Measurements from ENCODE around the gene LOXHD1.

Gene LOXHD1

GRCh38 chr18:46447323-46447722 is 209.7 kb downstream of the LOXHD1 start:
- Histone ChIP-seq H3K4me1 (ENCODE audit: control extremely low read depth in 1 of 4, control insufficient read depth in 4 of 4, insufficient read depth in 4 of 4, low read length in 3 of 4) (no peaks in the 10 kb centered on the region), H3K36me3 (ENCODE audit: control insufficient read depth in 4 of 4, insufficient read depth in 4 of 4, low read length in 3 of 4) (no peaks in the 10 kb centered on the region), H3K9me3 (ENCODE audit: control extremely low read depth in 1 of 5, control insufficient read depth in 4 of 5, insufficient read depth in 2 of 5, low read depth in 1 of 5, low read length in 4 of 5) (peaks cover 7 to 31% (median 12%) of the 10 kb centered on the region in 5 experiments), H3K27ac (ENCODE audit: insufficient read depth in 1 of 2, low read depth in 1 of 2, low read length in 2 of 2, poor library complexity in 1 of 2, severe bottlenecking in 2 of 2) (no peak overlapping the region), H3K27me3 (replicated peaks in 2 of 5; ENCODE audit: control insufficient read depth in 4 of 5, insufficient read depth in 5 of 5, low read length in 4 of 5) (no peaks in the 10 kb centered on the region), H3K4me3 (ENCODE audit: control insufficient read depth in 1 of 7, extremely low read depth in 1 of 7, insufficient read depth in 4 of 7, low read depth in 2 of 7, low read length in 6 of 7) (no peak overlapping the region)
- ChIA-PET CTCF (no interaction called here), POLR2A (no interaction called here)
- no peak for DNase-seq
- 100% methylated on average over 2 of the region's 4 CpGs for WGBS (ENCODE audit: insufficient coverage)

- POLR2A ChIA-PET: no interaction called here
- 80% methylated on average over 2 of the region's 3 CpGs for WGBS (ENCODE audit: insufficient coverage)
These were observed 211.3 kb downstream of the LOXHD1 start for GRCh38 chr18:46445522-46446313.

GRCh38 chr18:46439037-46439436 is 218.0 kb downstream of the LOXHD1 start:
- no peaks in the 10 kb centered on the region for H3K4me1 ChIP-seq (ENCODE audit: control extremely low read depth in 1 of 4, control insufficient read depth in 4 of 4, insufficient read depth in 4 of 4, low read length in 3 of 4)
- no peak overlapping the region for H3K27ac ChIP-seq (ENCODE audit: insufficient read depth in 1 of 2, low read depth in 1 of 2, low read length in 2 of 2, poor library complexity in 1 of 2, severe bottlenecking in 2 of 2)
- DNase-seq: no peak
- H3K9me3 ChIP-seq (ENCODE audit: control extremely low read depth in 1 of 5, control insufficient read depth in 4 of 5, insufficient read depth in 2 of 5, low read depth in 1 of 5, low read length in 4 of 5): peaks cover 0 to 3% (median 0%) of the 10 kb centered on the region in 5 experiments
- POLR2A ChIA-PET: no interaction called here
- H3K27me3 ChIP-seq (replicated peaks in 2 of 5; ENCODE audit: control insufficient read depth in 4 of 5, insufficient read depth in 5 of 5, low read length in 4 of 5): no peaks in the 10 kb centered on the region
- no peaks in the 10 kb centered on the region for H3K36me3 ChIP-seq (ENCODE audit: control insufficient read depth in 4 of 4, insufficient read depth in 4 of 4, low read length in 3 of 4)
- 93% methylated on average over 4 of the region's 4 CpGs for WGBS (ENCODE audit: insufficient coverage)
- no peak overlapping the region for H3K4me3 ChIP-seq (ENCODE audit: control insufficient read depth in 1 of 7, extremely low read depth in 1 of 7, insufficient read depth in 4 of 7, low read depth in 2 of 7, low read length in 6 of 7)
- CTCF ChIA-PET: no interaction called here

More at GRCh38 chr18:46445522-46446313, 211.3 kb downstream of the LOXHD1 start:
- peaks cover 5 to 18% (median 9%) of the 10 kb centered on the region in 5 experiments for H3K9me3 ChIP-seq (ENCODE audit: control extremely low read depth in 1 of 5, control insufficient read depth in 4 of 5, insufficient read depth in 2 of 5, low read depth in 1 of 5, low read length in 4 of 5)
- H3K4me1 ChIP-seq (ENCODE audit: control extremely low read depth in 1 of 4, control insufficient read depth in 4 of 4, insufficient read depth in 4 of 4, low read length in 3 of 4): no peaks in the 10 kb centered on the region
- no peak overlapping the region for H3K4me3 ChIP-seq (ENCODE audit: control insufficient read depth in 1 of 7, extremely low read depth in 1 of 7, insufficient read depth in 4 of 7, low read depth in 2 of 7, low read length in 6 of 7)
- no peak overlapping the region for H3K27ac ChIP-seq (ENCODE audit: insufficient read depth in 1 of 2, low read depth in 1 of 2, low read length in 2 of 2, poor library complexity in 1 of 2, severe bottlenecking in 2 of 2)
- no peak for DNase-seq
- no peaks in the 10 kb centered on the region for H3K27me3 ChIP-seq (replicated peaks in 2 of 5; ENCODE audit: control insufficient read depth in 4 of 5, insufficient read depth in 5 of 5, low read length in 4 of 5)
- CTCF ChIA-PET: interaction anchor here (0.6 kb wide), 1 partner anchor 31 kb away, joined by 3 read pairs; no protein-coding TSS in a partner anchor
- H3K36me3 ChIP-seq (ENCODE audit: control insufficient read depth in 4 of 4, insufficient read depth in 4 of 4, low read length in 3 of 4): no peaks in the 10 kb centered on the region

GRCh38 chr18:46437061-46437460 is 220.0 kb downstream of the LOXHD1 start:
- H3K9me3 ChIP-seq (ENCODE audit: control extremely low read depth in 1 of 5, control insufficient read depth in 4 of 5, insufficient read depth in 2 of 5, low read depth in 1 of 5, low read length in 4 of 5): no peaks in the 10 kb centered on the region
- WGBS (ENCODE audit: insufficient coverage): 100% methylated on average over 2 of the region's 5 CpGs

GRCh38 chr18:46436621-46437020 is 220.4 kb downstream of the LOXHD1 start:
- Histone ChIP-seq H3K4me1 (ENCODE audit: control extremely low read depth in 1 of 4, control insufficient read depth in 4 of 4, insufficient read depth in 4 of 4, low read length in 3 of 4) (peaks cover 0 to 3% (median 1%) of the 10 kb centered on the region in 4 experiments), H3K27me3 (replicated peaks in 2 of 5; ENCODE audit: control insufficient read depth in 4 of 5, insufficient read depth in 5 of 5, low read length in 4 of 5) (no peaks in the 10 kb centered on the region), H3K4me3 (ENCODE audit: control insufficient read depth in 1 of 7, extremely low read depth in 1 of 7, insufficient read depth in 4 of 7, low read depth in 2 of 7, low read length in 6 of 7) (no peak overlapping the region), H3K27ac (ENCODE audit: insufficient read depth in 1 of 2, low read depth in 1 of 2, low read length in 2 of 2, poor library complexity in 1 of 2, severe bottlenecking in 2 of 2) (no peak overlapping the region), H3K36me3 (ENCODE audit: control insufficient read depth in 4 of 4, insufficient read depth in 4 of 4, low read length in 3 of 4) (no peaks in the 10 kb centered on the region), H3K9me3 (ENCODE audit: control extremely low read depth in 1 of 5, control insufficient read depth in 4 of 5, insufficient read depth in 2 of 5, low read depth in 1 of 5, low read length in 4 of 5) (no peaks in the 10 kb centered on the region)
- CTCF ChIA-PET: no interaction called here
- 100% methylated on average over 1 of the region's 2 CpGs for WGBS (ENCODE audit: insufficient coverage)
- POLR2A ChIA-PET: no interaction called here
- no peak for DNase-seq

More at GRCh38 chr18:46437061-46437460, 220.0 kb downstream of the LOXHD1 start:
- ChIA-PET CTCF (no interaction called here), POLR2A (no interaction called here)
- no peak for DNase-seq
- H3K4me1 ChIP-seq (ENCODE audit: control extremely low read depth in 1 of 4, control insufficient read depth in 4 of 4, insufficient read depth in 4 of 4, low read length in 3 of 4): peaks cover 0 to 3% (median 1%) of the 10 kb centered on the region in 4 experiments
- H3K4me3 ChIP-seq (ENCODE audit: control insufficient read depth in 1 of 7, extremely low read depth in 1 of 7, insufficient read depth in 4 of 7, low read depth in 2 of 7, low read length in 6 of 7): no peak overlapping the region
- H3K36me3 ChIP-seq (ENCODE audit: control insufficient read depth in 4 of 4, insufficient read depth in 4 of 4, low read length in 3 of 4): no peaks in the 10 kb centered on the region
- no peaks in the 10 kb centered on the region for H3K27me3 ChIP-seq (replicated peaks in 2 of 5; ENCODE audit: control insufficient read depth in 4 of 5, insufficient read depth in 5 of 5, low read length in 4 of 5)
- H3K27ac ChIP-seq (ENCODE audit: insufficient read depth in 1 of 2, low read depth in 1 of 2, low read length in 2 of 2, poor library complexity in 1 of 2, severe bottlenecking in 2 of 2): no peak overlapping the region

GRCh38 chr18:46435031-46435430 is 222.0 kb downstream of the LOXHD1 start:
- ChIA-PET CTCF (interaction anchor here (1.1 to 1.3 kb wide), 2 partner anchors 27 to 155 kb away, joined by 3 read pairs; no protein-coding TSS in a partner anchor), POLR2A (no interaction called here)
- Histone ChIP-seq H3K4me3 (ENCODE audit: control insufficient read depth in 1 of 7, extremely low read depth in 1 of 7, insufficient read depth in 4 of 7, low read depth in 2 of 7, low read length in 6 of 7) (no peak overlapping the region), H3K27me3 (replicated peaks in 2 of 5; ENCODE audit: control insufficient read depth in 4 of 5, insufficient read depth in 5 of 5, low read length in 4 of 5) (no peaks in the 10 kb centered on the region), H3K9me3 (ENCODE audit: control extremely low read depth in 1 of 5, control insufficient read depth in 4 of 5, insufficient read depth in 2 of 5, low read depth in 1 of 5, low read length in 4 of 5) (no peaks in the 10 kb centered on the region), H3K36me3 (ENCODE audit: control insufficient read depth in 4 of 4, insufficient read depth in 4 of 4, low read length in 3 of 4) (no peaks in the 10 kb centered on the region), H3K4me1 (ENCODE audit: control extremely low read depth in 1 of 4, control insufficient read depth in 4 of 4, insufficient read depth in 4 of 4, low read length in 3 of 4) (peaks cover 0 to 3% (median 1%) of the 10 kb centered on the region in 4 experiments), H3K27ac (ENCODE audit: insufficient read depth in 1 of 2, low read depth in 1 of 2, low read length in 2 of 2, poor library complexity in 1 of 2, severe bottlenecking in 2 of 2) (no peak overlapping the region)
- 91% methylated on average over 7 of the region's 9 CpGs for WGBS (ENCODE audit: insufficient coverage)
- DNase-seq: no peak

- Histone ChIP-seq H3K4me1 (ENCODE audit: control extremely low read depth in 1 of 4, control insufficient read depth in 4 of 4, insufficient read depth in 4 of 4, low read length in 3 of 4) (peaks cover 0 to 3% (median 1%) of the 10 kb centered on the region in 4 experiments), H3K27ac (ENCODE audit: insufficient read depth in 1 of 2, low read depth in 1 of 2, low read length in 2 of 2, poor library complexity in 1 of 2, severe bottlenecking in 2 of 2) (no peak overlapping the region), H3K4me3 (ENCODE audit: control insufficient read depth in 1 of 7, extremely low read depth in 1 of 7, insufficient read depth in 4 of 7, low read depth in 2 of 7, low read length in 6 of 7) (no peak overlapping the region), H3K9me3 (ENCODE audit: control extremely low read depth in 1 of 5, control insufficient read depth in 4 of 5, insufficient read depth in 2 of 5, low read depth in 1 of 5, low read length in 4 of 5) (no peaks in the 10 kb centered on the region), H3K27me3 (replicated peaks in 2 of 5; ENCODE audit: control insufficient read depth in 4 of 5, insufficient read depth in 5 of 5, low read length in 4 of 5) (no peaks in the 10 kb centered on the region), H3K36me3 (ENCODE audit: control insufficient read depth in 4 of 4, insufficient read depth in 4 of 4, low read length in 3 of 4) (no peaks in the 10 kb centered on the region)
- ChIA-PET CTCF (interaction anchor here (1.1 to 1.3 kb wide), 2 partner anchors 27 to 155 kb away, joined by 3 read pairs; no protein-coding TSS in a partner anchor), POLR2A (no interaction called here)
- DNase-seq: no peak
- WGBS (ENCODE audit: insufficient coverage): 100% methylated on average over 3 of the region's 3 CpGs
These were observed 222.4 kb downstream of the LOXHD1 start for GRCh38 chr18:46434629-46435028.
